ENCODE results near the gene TMEM100.

The TMEM100 gene

GRCh38 chr17:55731586-55732250 is 9.1 kb upstream of the TMEM100 start:
- no peak for TF ChIP-seq CTCF (conservative IDR thresholded peaks at IDR 0.05)
- peak overlapping the region; percentile 4; the same call in 1 of the 2 replicates for H3K27ac ChIP-seq

GRCh38 chr17:55730808-55731207 is 8.1 kb upstream of the TMEM100 start:
- peak overlapping the region; percentile 4 for H3K27ac ChIP-seq
- TF ChIP-seq CTCF (conservative IDR thresholded peaks at IDR 0.05), result no peak

- H3K27ac ChIP-seq, result peak overlapping the region; percentile 4; the same call in 1 of the 2 replicates
- no peak for TF ChIP-seq CTCF (conservative IDR thresholded peaks at IDR 0.05)
Observed at GRCh38 chr17:55730380-55730779, 7.7 kb upstream of the TMEM100 start.

- peak overlapping the region; percentile 31; the same call in 1 of the 2 replicates for H3K27ac ChIP-seq
- no peak for TF ChIP-seq CTCF (conservative IDR thresholded peaks at IDR 0.05)
Observed at GRCh38 chr17:55729484-55729883, 6.8 kb upstream of the TMEM100 start.

GRCh38 chr17:55728833-55729232 is 6.2 kb upstream of the TMEM100 start:
- peak overlapping the region; percentile 31 for H3K27ac ChIP-seq
- no peak for TF ChIP-seq CTCF (conservative IDR thresholded peaks at IDR 0.05)

GRCh38 chr17:55728361-55728760 is 5.7 kb upstream of the TMEM100 start:
- TF ChIP-seq CTCF (conservative IDR thresholded peaks at IDR 0.05), result no peak
- H3K27ac ChIP-seq, result peak overlapping the region; percentile 31

GRCh38 chr17:55727920-55728319 is 5.3 kb upstream of the TMEM100 start:
- no peak for TF ChIP-seq CTCF (conservative IDR thresholded peaks at IDR 0.05)
- H3K27ac ChIP-seq, result no peak overlapping the region
